Nasal cavity respiratory epithelium epithelial cell of viscerocranial mucosa (primary cell): Measurements from ENCODE around the gene CRB2. TPM values are rescaled to one million over a fixed set of nuclear protein-coding genes. Genes with fewer than 3 reads are reported as not detected.

Experiments used
- total RNA-seq: library from RNA; depleted of rRNA; stranded (reverse); fragments of >200 nt; gene quantifications from 2 replicates; pipeline ENCODE4 v1.2.3, GENCODE V29; 2014

Gene CRB2
- total RNA-seq: under 0.01 TPM in 1 of 2 replicates, not detected in the other

DNA sequence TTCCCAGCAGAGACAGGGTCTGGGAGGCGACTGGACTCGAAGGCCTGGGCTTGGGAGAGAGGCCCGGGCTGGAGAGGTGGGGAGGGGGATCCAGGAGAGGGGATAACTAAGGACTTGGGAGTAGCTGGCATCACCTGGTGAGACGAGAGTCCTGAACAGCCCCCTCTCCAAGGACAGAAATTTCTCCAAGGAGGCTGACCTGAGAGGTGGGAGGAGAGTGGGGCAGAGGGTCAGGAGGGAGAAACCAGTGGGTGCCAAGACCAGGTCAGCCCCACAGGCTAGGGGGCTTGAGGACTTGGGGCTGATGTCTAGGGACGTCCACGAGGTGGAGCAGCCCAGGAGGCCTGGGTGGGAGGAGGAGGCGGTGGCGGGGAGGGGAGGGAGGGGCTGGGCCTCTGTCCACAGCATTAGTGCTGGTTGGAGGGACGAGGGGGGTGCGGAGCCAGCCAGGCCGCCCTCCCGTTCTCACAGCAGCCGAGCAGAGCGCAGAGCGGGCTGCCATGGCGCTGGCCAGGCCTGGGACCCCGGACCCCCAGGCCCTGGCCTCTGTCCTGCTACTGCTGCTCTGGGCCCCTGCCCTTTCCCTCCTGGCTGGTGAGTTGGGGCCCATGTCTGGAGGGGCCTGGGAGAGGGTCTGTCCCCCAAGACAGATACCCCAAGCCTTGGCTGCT lies at the start of gene CRB2:
Gene CRB2, plus strand, starts transcription at position 437 of the 671 bp plus-strand sequence. Its CDS starts 64 bp downstream, at position 501.

Other genes with a start within 250 kb of the CRB2 start
- gene STRBP, start 87.6 kb upstream of the CRB2 start, total RNA-seq: 20.5 and 31.7 TPM in 2 replicates